SH-SY5Y (cell line): Measurements from ENCODE around the gene CCDC9B.

Experiments used
- GATA2 ChIP-seq: IDR thresholded peaks from 2 replicates; pipeline ENCODE4 v1.6.1; 2011; ENCODE audit warnings: mild to moderate bottlenecking, low read depth, low read length
- GATA3 ChIP-seq: IDR thresholded peaks from 2 replicates; pipeline ENCODE4 v1.6.1; 2011; ENCODE audit warnings: low read depth, mild to moderate bottlenecking, low read length, moderate library complexity

Gene CCDC9B

DNA sequence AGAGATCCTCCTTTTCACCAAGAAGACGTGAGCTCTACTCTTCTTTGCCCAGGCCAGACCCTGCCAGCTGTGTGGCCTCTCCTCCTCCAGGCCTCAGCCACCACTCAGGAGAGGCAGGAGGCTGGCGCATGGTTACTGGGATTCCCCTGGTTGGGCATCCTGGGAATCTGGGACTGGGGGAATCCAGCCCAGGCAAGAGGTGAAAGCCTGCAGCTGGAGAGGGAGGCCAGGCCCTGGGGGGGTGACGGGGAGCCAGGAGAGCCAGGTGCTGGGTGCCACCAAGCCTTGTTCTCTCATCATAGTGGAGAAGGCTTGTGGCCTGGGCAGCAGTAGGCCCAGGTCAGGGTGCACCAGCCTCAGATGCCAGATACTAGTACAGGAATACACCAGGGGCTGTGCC is 6.2 kb downstream of the CCDC9B start:
- TF ChIP-seq GATA2 (no peak), GATA3 (no peak)

DNA sequence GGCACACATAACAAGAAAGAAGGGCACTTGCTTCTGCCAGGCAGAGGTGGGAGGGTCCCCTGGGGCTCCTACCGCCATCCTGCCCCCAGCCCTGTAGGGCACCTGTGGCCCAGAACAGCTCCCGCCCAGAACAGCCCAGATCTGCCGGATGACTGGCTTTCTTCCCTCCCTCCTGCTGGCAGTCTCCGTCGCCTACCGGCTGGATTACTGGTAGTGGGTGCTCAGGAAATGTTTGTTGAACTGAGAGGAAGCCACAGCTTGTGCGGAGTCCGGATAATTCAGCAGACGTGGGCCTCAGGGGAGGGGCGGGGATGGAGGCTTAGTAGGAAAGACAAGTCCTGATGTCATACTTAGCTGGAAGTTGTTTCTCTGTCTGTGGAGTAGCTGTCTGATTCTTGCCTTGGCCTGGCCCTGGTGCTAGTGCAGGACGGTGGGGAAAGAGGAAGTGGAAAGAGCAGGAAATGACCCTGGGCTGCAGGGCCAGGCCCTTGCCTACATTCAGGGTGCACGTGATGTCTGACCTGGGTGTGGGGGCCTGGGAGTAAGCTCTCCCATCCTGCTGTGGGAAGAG is 6.7 kb downstream of the CCDC9B start:
- TF ChIP-seq GATA3, result no peak
- TF ChIP-seq GATA2, result no peak

DNA sequence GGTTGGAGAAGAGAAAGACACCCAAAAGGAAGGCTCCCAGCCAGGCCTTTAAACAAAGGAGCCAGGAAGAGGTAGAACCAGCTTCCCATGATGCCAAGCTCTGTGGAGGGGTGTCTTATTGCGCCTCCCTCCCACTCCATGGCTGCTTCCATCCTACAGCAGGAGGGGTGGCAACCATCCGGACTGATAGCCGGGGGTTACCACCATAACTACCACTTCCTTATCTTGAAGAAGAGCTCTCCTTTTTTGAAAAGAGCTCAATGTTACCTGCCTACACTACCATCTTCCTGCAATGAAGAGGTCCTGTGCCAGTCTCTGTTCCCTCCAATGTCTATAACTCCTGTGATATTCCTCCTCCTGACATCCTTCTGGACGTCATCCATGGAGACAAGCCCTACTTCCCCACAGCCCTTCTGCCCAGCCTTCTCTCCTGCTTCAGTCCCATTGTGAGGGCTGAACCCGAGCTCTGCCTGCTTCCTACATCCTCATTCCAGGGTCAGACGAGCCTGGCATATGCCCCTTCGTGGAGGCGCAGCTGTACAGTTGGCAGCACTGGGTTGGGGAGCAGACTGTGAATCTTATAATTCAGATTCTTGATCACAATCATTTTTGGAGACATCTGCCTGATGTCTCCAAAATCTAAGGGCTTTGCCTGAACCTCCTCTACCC is 8.5 kb downstream of the CCDC9B start:
- TF ChIP-seq GATA3 (no peak), GATA2 (no peak)

DNA sequence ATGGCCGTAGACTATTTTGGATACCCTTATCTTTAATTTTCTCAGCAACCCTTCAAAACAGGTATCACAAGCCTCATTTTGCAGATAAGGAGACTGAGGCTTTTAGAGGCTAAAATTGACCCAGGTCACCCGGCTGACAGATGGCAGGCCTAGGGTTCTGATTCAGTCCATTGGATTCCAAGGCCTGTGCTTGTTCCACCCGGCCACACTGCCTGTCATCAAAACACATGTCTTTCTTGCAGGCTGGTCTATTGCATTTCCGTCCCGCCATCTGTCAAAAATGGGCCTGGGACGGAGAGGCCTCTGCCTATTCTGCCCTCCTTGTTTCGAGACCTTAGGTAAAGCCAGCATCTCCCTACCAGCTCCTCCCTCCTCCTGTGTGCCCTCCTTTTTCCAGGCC is 9.1 kb downstream of the CCDC9B start:
- TF ChIP-seq GATA3 (no peak), GATA2 (no peak)

DNA sequence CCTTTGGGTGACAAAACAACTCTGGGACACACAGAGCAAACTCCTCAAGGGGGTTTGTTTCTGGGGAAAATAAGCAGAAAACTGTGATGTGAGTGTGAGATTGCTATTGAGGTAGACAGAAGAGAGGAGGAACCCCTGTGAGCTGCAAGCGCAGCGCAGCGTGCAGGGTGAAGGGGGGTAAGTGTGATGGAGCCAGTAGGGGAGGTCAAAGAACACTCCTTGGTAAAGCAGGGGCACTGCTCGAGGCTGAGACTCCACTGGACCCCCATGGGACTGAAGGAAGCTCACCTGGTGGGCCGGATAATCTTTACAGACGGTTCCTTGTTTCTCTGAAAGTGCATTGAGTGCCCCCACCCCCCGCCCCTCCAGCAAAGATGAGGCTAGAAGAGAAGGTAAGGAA is 9.7 kb downstream of the CCDC9B start:
- TF ChIP-seq GATA2, result no peak
- TF ChIP-seq GATA3, result no peak

DNA sequence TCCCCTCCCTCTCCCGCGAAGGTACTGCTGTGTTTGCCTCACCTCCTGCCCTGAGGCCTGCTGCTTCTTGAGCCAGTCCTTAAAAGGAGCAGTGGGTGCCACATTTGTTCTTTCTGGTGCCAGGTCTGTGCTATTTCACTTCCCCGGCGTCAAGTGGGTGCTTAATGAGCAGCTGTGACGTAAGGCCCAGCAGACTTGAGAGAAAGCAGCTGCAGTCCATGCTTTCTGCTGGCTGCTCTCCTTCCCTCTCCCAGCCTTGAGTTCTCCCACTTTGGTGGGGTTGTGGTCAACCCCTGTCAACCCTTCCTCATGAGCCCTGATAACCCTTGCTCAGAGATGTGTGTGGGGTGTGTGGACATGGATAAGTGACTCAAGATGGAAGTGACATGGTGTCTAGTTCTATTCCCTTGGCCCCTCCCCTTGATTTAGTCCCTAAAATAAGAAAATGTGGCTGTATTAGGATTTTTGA is 10.3 kb downstream of the CCDC9B start:
- TF ChIP-seq GATA3 (no peak), GATA2 (no peak)

DNA sequence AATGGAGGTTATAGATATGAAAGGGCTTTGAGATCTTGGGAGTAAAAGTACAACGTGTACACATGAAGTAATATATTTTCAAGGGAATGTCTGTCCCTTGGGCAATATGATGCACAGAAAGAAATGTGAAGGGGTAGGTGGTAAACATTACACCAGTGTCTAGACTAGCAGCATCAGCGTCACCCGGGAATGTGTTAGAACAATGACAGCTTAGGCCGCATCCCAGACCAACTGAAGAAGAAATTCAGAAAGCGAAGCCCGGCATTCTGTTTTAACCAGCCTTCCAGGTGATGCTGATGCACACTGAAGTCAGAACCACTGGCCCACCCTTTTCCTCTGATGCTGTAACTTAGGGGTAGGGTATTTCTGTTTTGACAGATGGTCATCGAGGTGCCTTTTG is 10.9 kb downstream of the CCDC9B start:
- TF ChIP-seq GATA3 (no peak), GATA2 (no peak)

DNA sequence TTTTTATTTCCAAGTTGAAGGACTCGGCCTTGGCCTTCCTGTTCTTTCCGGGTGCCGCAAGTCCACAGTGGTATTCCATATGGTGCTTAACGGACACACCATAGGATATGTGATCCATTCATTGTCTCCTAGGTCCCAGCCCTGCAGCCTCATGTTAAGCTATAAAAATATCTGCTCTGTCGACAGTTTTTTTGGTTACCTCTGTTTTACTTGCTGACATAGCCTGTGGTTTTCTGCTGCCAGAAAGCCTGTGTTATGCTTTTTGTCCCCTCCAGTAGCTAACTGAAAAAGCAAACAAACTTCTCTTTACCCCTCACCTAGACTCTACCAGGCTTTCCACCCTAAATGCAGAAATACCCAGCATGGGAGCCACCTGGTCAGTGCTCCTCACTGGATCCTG is 12.0 kb downstream of the CCDC9B start:
- TF ChIP-seq GATA3 (no peak), GATA2 (no peak)

DNA sequence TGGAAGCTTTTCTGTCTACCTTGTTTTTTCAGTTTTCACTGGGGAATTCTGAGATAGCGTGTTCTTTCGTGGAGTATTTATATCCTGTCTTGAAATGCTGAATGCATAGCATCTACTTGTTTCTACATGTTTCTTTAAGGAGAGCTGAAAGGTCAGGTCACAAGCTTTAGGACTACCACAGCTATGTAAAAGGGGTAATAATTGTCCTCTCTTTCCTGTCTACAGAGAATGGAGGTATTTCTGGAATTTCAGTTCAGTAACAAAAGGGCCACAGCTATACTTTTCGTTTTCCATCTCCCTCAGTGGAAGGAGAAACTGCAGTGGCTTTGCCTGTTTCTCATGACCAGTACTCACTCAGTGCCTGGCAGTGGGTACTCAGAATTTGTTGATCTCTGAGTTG is 12.6 kb downstream of the CCDC9B start:
- no peak for TF ChIP-seq GATA3
- TF ChIP-seq GATA2, result no peak

DNA sequence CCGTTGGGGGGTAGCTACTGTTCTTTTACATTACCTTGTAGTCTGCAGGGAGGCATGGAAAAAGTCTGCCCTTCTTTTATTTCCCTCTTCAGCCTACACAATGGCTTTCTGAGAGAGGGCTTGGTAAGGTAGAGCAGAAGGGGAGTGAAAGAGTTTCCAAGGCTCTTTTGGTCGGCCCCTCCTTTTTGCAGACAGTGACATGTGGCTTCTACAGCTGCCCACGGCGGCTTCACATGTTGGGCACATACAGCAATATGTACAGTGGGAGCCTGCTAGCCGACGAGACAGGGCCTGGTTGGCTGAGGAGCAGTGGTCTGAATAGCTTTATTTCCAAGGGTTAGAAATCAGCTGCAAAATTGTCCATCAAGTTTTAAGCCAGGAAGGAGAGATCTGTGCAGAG is 13.3 kb downstream of the CCDC9B start:
- no peak for TF ChIP-seq GATA2
- no peak for TF ChIP-seq GATA3

DNA sequence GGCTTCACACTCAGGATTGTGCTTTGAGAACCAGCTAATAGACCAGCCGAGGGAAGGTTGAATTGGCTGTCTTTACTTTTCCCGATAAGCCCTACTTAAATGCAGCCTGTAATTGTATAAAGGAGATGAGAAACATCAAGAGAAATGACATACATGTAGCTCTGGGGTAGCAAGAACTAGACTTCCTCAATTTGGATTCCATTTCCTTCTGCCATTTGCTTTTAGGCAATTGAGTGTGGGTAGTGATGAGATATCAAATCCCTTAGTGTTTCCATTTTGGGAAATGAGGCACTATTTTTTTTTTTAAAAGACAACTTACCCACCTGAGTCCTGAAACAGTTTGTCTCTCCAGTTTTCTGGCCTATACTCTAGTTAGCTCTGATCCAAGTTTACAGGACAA is 15.0 kb downstream of the CCDC9B start:
- TF ChIP-seq GATA3 (no peak), GATA2 (no peak)

DNA sequence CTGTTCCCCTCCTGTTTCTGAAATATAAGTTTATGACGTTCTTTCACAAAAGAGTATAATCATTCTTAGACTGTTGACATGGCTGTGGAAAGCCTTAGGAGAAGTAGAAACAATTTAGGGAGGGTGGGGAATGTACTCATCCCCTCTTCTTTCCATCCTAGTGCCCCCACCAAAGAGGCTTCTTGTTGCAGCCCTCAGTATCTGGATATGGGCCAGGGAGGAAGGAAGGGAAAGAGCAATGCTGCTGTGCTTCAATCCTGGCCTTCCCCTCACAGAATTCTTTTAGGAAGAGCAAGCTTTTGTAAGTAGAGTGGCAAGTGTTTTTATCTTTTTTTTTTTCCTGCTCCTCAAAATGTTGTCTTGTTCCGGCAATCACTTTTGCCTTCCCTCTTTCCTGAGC is 15.6 kb downstream of the CCDC9B start:
- TF ChIP-seq GATA2, result no peak
- no peak for TF ChIP-seq GATA3

DNA sequence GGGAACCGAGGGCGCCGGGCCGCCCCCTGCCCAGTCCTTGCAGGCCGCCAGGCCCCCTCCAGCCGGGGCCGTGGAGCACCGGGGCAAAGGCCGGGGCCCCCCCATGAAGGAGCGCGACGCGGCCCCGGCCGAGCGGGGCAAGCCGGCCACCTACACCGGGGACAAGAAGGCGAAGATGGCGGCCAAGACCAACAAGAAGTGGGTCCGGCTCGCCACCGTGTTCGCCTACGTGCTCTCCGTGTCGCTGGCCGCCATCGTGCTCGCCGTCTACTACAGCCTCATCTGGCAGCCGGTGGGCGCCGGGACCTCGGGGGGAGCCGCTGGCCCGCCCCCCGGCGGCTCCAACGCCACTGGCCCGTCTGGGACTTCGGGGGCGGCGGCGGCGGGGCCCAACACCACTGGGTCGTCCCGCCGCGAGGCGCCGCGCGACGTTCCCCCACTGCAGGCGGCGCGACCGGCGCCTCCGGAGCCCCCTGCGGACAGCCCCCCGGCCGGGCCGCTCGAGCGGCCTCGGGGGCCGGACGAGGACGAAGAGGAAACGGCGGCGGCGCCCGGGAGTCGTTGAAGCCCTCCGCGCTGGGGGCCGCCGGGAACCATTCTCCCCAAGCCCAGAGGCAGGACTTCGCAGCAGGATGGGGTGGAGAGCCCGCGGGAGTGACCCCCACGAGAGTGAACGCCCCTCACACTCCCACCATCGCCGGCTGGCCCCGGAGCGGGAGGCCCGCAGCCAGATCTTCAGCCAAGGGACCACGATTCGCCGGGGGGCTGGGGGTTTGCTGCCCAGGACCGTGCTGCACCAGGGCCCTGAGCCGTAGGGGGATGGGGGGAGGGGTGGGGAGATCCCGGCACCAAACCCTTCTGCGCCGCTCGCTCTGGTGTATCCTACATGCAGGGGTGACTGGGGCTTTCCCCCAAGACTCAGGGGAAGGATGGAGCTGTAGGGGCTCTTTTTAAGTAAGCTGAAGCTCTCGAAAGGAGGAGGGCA is 16.5 kb downstream of the CCDC9B start:
- TF ChIP-seq GATA2 (no peak), GATA3 (no peak)

DNA sequence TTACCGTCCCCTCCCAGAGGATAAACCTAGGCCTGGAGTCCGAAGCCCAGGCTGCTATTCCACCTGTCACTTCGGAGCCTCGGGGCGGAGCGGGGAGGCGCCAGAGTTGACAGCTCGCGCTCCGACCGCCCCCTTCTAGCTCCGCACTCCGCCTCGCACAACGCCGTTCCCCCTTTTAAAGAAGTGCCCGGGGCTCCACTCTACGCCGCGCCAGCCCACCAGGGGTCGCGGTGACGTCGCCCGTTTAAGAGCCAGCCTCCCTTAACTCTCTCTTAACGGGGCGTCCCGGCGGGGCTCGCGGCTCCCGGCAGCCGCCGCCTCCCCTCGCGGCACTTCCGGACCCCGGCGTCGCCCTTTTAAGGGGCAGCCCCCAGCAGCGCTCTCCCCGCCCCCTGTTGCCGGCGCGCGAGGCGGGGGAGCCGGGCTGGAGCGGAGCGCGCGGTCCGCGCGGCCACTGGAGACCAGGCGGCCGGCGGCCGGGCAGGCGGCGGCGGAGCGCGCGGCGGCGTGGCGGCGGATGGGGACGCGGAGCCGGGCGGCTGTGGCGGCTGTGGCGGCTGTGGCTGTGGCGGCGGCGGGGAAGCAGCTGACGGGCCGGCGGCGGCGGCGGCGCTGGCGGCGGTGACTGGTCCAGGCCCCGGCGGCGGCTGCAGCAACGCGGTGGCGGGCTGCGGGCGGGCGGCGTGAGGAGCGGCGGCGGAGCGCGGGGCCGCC is 17.3 kb downstream of the CCDC9B start, which contains the start of gene INAFM2:
Gene INAFM2 (plus strand): TSS at position 454 of the 714 bp plus-strand sequence. CDS start 364 bp downstream, outside the sequence.
- no peak for TF ChIP-seq GATA2
- no peak for TF ChIP-seq GATA3
